GM12873 (cell line): ENCODE data around the gene CHURC1.

Experiments used
- TF ChIP-seq, protein P1 (sequence below): IDR thresholded peaks from 2 replicates; pipeline ENCODE4 v1.5.1; 2012; ENCODE audit warnings: low read depth, mild to moderate bottlenecking, moderate library complexity, low read length, control low read depth; ENCODE audit not compliant: insufficient read depth; ENCODE audit errors: missing control alignments

Gene CHURC1

DNA sequence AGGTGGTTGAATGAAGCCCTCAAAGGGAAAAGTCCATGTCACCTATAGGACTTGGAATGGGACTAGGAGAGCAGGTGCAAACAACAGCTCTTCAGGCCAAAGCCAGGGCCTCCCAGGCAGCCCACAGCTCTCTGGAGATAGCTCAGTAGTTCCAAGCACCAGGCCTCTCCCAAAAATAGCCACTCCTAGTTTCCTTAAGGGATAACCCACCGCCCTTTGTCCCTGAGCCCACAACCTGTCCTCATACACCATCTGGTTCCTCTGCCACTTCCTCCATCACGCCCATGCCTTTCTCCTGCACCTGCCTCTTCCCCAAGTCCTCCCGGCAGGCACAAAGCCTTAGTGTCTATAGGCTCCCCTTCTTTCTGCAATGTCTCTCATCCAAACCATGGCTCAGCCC, 55.8 kb downstream of the CHURC1 start:
- TF ChIP-seq, protein P1, sequence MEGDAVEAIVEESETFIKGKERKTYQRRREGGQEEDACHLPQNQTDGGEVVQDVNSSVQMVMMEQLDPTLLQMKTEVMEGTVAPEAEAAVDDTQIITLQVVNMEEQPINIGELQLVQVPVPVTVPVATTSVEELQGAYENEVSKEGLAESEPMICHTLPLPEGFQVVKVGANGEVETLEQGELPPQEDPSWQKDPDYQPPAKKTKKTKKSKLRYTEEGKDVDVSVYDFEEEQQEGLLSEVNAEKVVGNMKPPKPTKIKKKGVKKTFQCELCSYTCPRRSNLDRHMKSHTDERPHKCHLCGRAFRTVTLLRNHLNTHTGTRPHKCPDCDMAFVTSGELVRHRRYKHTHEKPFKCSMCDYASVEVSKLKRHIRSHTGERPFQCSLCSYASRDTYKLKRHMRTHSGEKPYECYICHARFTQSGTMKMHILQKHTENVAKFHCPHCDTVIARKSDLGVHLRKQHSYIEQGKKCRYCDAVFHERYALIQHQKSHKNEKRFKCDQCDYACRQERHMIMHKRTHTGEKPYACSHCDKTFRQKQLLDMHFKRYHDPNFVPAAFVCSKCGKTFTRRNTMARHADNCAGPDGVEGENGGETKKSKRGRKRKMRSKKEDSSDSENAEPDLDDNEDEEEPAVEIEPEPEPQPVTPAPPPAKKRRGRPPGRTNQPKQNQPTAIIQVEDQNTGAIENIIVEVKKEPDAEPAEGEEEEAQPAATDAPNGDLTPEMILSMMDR = no peak

DNA sequence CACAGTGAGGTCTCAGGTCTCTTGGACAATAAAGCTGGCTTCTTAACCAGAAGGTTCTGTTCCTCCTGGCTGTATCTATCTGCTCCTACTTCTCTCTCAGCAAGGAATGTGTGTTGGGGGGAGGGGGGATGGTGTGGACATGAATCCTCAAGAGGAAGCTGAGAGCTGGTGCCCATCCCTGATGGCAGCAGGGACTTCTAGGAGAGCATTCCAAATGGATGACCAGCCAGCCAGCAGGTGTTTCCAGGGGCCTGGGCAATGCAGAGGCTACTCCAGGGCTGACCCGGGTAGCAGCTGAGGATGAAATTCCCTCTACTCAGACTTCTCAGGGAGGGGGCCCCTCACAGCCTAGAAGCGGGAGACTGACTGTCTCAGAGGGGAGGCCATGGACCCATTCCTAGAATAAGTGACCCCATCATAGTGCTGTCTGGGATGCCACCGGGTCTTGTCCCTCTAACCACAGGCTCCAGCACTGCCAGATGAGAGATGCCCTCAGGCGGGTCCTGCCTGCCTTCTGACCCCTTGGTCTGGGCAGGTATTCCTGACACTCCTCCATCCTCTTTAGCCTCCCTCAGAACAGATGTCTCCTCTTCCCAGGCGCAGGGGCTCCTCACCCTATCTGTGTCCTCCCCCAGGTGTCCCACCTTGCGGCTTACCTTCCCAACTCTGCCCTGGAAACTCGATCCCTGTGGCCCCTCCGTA, 56.7 kb downstream of the CHURC1 start:
- TF ChIP-seq, protein P1 = no peak

DNA sequence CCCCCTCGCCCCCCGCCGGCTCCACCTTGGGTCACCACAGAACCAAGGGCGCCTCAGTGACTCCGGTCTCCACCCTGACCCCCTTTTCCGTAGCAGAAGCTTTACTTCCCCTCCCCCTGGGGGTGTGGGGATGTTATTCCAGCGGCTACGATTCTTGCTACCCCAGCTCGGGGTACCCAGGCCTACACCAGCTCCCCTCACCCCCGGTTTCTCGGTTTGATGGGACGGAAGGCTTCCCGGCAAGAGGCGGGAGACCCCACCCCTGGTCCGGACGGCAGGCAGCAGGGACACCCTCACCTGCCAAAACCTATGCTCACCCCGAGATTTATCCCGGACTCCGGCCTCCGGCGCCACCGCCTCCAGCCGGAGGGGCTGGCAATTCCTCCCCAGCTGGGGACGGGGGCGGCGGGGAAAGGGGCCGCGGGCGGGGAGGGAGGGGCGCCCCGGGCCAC, 57.3 kb downstream of the CHURC1 start:
- TF ChIP-seq, protein P1 = no peak

DNA sequence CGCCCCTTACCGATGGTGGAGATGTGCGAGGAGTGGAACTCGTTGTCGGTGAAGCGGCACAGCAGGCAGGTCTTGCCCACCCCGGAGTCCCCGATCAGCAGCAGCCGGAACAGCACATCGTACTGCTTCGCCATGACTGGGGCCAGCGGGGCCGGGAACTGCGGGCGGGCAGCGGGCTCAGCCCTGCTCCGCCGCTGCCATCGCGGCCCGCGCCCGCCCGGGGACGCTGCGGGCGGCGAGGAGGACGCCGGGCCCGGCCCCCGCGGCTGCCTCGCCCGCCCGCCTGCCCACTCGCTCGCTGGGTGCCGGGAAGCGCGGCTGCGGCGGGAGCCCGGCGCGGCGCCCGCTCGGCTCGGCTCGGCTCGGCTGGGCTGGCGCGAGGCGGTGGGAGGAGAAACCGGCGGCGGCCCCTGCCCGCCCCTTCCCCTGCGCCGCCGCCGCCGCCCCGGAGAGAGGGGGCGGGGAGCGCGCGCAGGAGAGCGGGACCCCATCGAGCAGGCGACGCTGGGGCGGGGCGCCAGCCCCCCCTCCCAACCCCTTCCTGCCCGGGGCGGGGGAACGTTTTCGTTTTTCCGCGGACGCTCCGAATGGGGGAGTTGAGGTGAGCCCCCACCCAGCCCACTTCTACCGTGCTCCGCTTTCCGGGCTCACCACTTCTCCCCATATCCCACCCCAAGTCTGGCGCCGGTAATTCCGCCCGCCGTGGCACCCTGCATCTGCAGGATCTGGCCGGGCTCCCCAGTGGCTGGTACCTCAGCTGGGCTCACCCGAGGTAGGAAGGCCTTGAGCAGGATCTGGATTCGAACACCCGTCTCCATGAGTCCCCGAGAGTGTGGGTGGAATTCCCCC, 57.9 kb downstream of the CHURC1 start, which contains the start of gene RAB15:
Gene RAB15 (minus strand): TSS at position 394 of the 849 bp plus-strand sequence. CDS start 260 bp downstream, at position 134.
- TF ChIP-seq, protein P1 = no peak

DNA sequence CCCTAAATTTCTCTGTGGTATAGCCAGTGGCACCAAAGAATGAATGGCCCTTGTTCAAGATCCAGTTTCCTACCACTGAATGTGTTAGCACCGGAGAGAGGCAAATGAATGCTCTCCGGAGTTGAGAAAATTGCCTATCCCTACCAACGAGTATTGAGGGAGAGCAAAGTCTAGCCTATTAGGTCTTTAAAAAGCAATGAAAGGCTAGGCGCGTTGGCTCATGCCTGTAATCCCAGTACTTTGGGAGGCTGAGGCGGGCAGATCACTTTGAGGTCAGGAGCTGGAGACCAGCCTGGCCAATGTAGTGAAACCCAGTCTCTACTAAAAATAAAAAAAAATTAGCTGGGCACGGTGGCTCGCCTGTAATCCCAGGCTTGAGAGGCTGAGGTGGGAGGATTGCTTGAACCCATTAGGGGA, 58.8 kb downstream of the CHURC1 start:
- TF ChIP-seq, protein P1 = no peak

DNA sequence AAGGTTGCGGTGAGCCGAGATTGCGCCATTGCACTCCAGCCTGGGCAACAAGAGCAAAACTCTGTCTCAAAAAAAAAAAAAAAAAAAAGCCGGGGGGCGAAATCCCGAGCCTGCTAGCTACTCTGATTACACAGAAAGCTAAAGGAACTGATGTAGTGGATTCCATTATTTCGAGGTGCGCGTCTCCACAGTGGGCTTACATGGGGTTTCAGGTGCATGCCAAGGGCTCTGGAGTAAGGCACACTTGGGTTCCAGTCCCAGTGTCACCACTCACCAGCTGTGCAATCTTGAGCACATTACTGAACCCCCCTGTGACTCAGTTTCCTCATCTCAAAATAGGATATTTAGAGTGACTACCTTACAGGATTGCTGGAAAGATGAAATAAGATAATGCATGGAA, 59.6 kb downstream of the CHURC1 start:
- TF ChIP-seq, protein P1 = no peak

DNA sequence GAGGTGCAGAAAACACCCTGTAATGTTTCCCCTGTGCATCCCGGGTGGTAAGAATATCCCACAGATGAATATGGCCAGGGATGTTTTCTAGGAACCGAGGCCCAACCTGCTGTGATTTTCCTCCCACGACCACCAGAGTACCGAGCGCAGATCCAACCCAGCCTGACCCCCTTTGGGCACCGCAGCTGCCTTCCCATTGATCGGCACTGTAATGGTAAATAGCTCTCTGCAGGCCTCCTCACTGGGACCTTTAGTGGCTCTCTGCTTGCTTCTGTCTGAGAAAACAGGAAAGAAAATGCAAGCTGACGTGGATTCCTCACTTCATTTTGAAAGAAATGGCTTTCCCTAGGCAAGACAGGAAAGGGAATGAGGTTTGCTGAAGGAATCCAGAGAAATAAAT, 60.3 kb downstream of the CHURC1 start:
- TF ChIP-seq, protein P1 = no peak
